ENCODE results near the gene NXPH3. TPM values are rescaled to one million over a fixed set of nuclear protein-coding genes. Genes with fewer than 3 reads are reported as not detected.

The NXPH3 gene
- total and polyA plus RNA-seq, 2 donors (not counting 1 experiment from before 2014, with no cell fraction given): not detected

DNA sequence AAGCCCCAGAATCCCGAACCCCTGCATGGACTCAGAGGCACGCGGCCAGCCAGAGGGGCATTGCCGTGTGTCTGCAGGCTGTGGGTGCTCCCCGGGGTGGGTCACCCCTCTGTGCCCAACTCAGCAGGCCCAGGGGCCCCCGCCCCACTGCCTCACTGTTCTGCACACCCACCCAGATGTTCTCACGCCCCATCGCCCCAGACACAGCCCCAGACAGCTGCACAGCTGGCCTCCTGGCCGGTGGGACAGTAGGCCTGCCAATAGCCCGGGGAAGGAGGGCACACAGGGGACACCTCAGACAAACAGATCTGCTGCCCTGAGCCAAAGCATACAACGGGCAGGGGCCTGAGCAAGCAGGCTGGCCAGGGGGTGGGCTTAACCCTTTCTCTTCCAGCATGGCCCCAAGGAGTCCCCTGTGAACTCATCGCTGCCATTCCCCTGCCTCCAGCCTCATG is 27.6 kb upstream of the NXPH3 start:
- WGBS (ENCODE audit: insufficient coverage): 81% methylated on average over 12 of the region's 12 CpGs
- H3K9me3 ChIP-seq (ENCODE audit: control extremely low read depth in 1 of 3, control insufficient read depth in 2 of 3, insufficient read depth in 1 of 3, low read length in 2 of 3): peaks cover 0 to 12% (median 2%) of the 10 kb centered on the region in 3 donors
- no peak for TF ChIP-seq EZH2 (IDR thresholded peaks at IDR 0.05; ENCODE audit: borderline replicate concordance, insufficient read depth, low read depth, low read length, poor library complexity, severe bottlenecking)
- TF ChIP-seq, protein P1, sequence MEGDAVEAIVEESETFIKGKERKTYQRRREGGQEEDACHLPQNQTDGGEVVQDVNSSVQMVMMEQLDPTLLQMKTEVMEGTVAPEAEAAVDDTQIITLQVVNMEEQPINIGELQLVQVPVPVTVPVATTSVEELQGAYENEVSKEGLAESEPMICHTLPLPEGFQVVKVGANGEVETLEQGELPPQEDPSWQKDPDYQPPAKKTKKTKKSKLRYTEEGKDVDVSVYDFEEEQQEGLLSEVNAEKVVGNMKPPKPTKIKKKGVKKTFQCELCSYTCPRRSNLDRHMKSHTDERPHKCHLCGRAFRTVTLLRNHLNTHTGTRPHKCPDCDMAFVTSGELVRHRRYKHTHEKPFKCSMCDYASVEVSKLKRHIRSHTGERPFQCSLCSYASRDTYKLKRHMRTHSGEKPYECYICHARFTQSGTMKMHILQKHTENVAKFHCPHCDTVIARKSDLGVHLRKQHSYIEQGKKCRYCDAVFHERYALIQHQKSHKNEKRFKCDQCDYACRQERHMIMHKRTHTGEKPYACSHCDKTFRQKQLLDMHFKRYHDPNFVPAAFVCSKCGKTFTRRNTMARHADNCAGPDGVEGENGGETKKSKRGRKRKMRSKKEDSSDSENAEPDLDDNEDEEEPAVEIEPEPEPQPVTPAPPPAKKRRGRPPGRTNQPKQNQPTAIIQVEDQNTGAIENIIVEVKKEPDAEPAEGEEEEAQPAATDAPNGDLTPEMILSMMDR (IDR thresholded peaks at IDR 0.05): no peak
- CTCF ChIA-PET: no interaction called here
- no peaks in the 10 kb centered on the region for H3K4me1 Mint-ChIP-seq
- H3K79me2 ChIP-seq (ENCODE audit: control insufficient read depth, insufficient read depth, low read length): no peaks in the 10 kb centered on the region
- intact Hi-C loops (cut with micrococcal nuclease): no loop called here
- no peak overlapping the region for H3K27ac ChIP-seq (ENCODE audit: low read length in 2 of 2)
- peaks cover 0 to 9% (median 2%) of the 10 kb centered on the region in 4 experiments for H3K27me3 ChIP-seq (replicated peaks in 1 of 4; ENCODE audit: control extremely low read depth in 1 of 4, control insufficient read depth in 3 of 4, insufficient read depth in 4 of 4, low read length in 3 of 4)
- POLR2A ChIA-PET: no interaction called here
- H2AFZ ChIP-seq (ENCODE audit: insufficient read depth, low read depth, low read length, poor library complexity, severe bottlenecking): no peak overlapping the region
- H3K27ac Mint-ChIP-seq: no peak overlapping the region
- DNase-seq (no peak), ATAC-seq (ENCODE audit: low read depth) (no peak)
- H3K9ac ChIP-seq (ENCODE audit: low read length): no peak overlapping the region
- no peak overlapping the region for H3K4me2 ChIP-seq (replicated peaks; ENCODE audit: low read depth, low read length, poor library complexity, severe bottlenecking)
- H3K4me1 ChIP-seq (ENCODE audit: control insufficient read depth in 2 of 2, insufficient read depth in 2 of 2, low read length in 2 of 2): no peaks in the 10 kb centered on the region
- no peak overlapping the region for H3K4me3 Mint-ChIP-seq
- peaks cover 23% of the 10 kb centered on the region for H3K27me3 Mint-ChIP-seq
- H3K4me3 ChIP-seq (ENCODE audit: control extremely low read depth in 1 of 5, extremely low read depth in 1 of 5, insufficient read depth in 1 of 5, low read depth in 2 of 5, low read length in 4 of 5): no peak overlapping the region
- peaks cover 5% of the 10 kb centered on the region for H3K9me3 Mint-ChIP-seq (ENCODE audit: insufficient read depth)
- no peaks in the 10 kb centered on the region for H3K36me3 ChIP-seq (replicated peaks in 1 of 2; ENCODE audit: control extremely low read depth in 1 of 2, control insufficient read depth in 1 of 2, extremely low read depth in 1 of 2, insufficient read depth in 2 of 2, low read length in 1 of 2)
- no peaks in the 10 kb centered on the region for H4K20me1 ChIP-seq (ENCODE audit: control insufficient read depth, insufficient read depth, low read length, poor library complexity, severe bottlenecking)

DNA sequence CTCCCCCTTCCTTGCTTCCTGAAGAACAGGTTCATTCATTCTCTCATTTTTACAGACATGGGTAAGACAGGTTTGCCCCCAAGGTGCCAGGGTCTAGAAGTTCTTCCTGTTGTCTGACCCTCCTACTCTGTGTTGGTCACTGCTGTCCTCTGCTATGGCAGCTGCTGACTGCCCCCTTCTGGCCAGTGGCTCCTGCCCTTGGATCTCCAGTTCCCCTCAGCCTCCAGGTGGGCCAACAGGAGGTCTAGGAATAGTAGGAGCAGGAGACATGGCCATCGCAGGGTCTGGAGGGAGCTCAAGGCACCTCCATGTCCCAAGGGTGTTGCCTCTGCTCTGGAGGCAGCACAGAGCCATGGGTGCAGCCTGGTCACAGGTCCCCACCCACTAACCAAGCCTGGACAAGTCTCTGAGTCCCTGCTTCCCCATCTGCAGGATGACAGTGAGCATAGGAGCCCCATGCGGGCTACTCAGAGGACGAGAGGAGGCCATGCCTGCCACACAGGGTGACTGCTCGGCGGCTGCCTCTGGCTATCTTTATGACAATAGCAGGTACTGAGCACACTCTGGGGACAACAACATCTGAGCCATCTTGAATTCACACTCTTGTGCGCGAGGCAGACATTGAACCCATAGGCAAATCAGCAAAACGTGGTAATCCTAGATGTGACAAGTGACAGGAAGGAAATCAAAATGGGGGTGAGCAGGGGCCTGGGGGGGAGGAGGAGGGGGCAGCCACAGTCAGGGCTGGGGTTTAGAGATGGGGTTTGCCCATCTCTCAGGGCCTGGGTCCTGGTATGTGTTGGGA is 27.0 kb upstream of the NXPH3 start:
- Histone ChIP-seq H3K4me2 (replicated peaks; ENCODE audit: low read depth, low read length, poor library complexity, severe bottlenecking) (no peak overlapping the region), H3K79me2 (ENCODE audit: control insufficient read depth, insufficient read depth, low read length) (no peaks in the 10 kb centered on the region), H3K27ac (ENCODE audit: low read length in 2 of 2) (no peak overlapping the region), H3K27me3 (replicated peaks in 1 of 4; ENCODE audit: control extremely low read depth in 1 of 4, control insufficient read depth in 3 of 4, insufficient read depth in 4 of 4, low read length in 3 of 4) (peaks cover 0 to 5% (median 2%) of the 10 kb centered on the region in 4 experiments), H3K9ac (ENCODE audit: low read length) (no peak overlapping the region), H4K20me1 (ENCODE audit: control insufficient read depth, insufficient read depth, low read length, poor library complexity, severe bottlenecking) (no peaks in the 10 kb centered on the region), H3K9me3 (ENCODE audit: control extremely low read depth in 1 of 3, control insufficient read depth in 2 of 3, insufficient read depth in 1 of 3, low read length in 2 of 3) (peaks cover 0 to 12% (median 0%) of the 10 kb centered on the region in 3 donors), H3K36me3 (replicated peaks in 1 of 2; ENCODE audit: control extremely low read depth in 1 of 2, control insufficient read depth in 1 of 2, extremely low read depth in 1 of 2, insufficient read depth in 2 of 2, low read length in 1 of 2) (no peaks in the 10 kb centered on the region), H2AFZ (ENCODE audit: insufficient read depth, low read depth, low read length, poor library complexity, severe bottlenecking) (no peak overlapping the region), H3K4me1 (ENCODE audit: control insufficient read depth in 2 of 2, insufficient read depth in 2 of 2, low read length in 2 of 2) (no peaks in the 10 kb centered on the region), H3K4me3 (ENCODE audit: control extremely low read depth in 1 of 5, extremely low read depth in 1 of 5, insufficient read depth in 1 of 5, low read depth in 2 of 5, low read length in 4 of 5) (no peak overlapping the region)
- no peaks in the 10 kb centered on the region for H3K4me1 Mint-ChIP-seq
- H3K27ac Mint-ChIP-seq: no peak overlapping the region
- no peak overlapping the region for H3K4me3 Mint-ChIP-seq
- CTCF ChIA-PET: no interaction called here
- H3K27me3 Mint-ChIP-seq: peaks cover 16% of the 10 kb centered on the region
- no peak for TF ChIP-seq EZH2 (IDR thresholded peaks at IDR 0.05; ENCODE audit: borderline replicate concordance, insufficient read depth, low read depth, low read length, poor library complexity, severe bottlenecking)
- TF ChIP-seq, protein P1 (IDR thresholded peaks at IDR 0.05): no peak
- POLR2A ChIA-PET: no interaction called here
- WGBS (ENCODE audit: insufficient coverage): 68% methylated on average over 8 of the region's 8 CpGs
- intact Hi-C loops (cut with micrococcal nuclease): no loop called here
- no peak for ATAC-seq (ENCODE audit: low read depth)
- DNase-seq: peak; percentile 6
- H3K9me3 Mint-ChIP-seq (ENCODE audit: insufficient read depth): peaks cover 5% of the 10 kb centered on the region

All from B cell (primary cell).